Lung (tissue), 12 donors: ENCODE data around the gene RASAL1. TPM values are rescaled to one million over a fixed set of nuclear protein-coding genes. Genes with fewer than 3 reads are reported as not detected.

Experiments
- ATAC-seq: fragments of 200-7000 bp; cut with Tn5 transposase; one replicate; pipeline ENCODE4 v1.9.1; 2020; ENCODE audit warnings: moderate number of reproducible peaks; ENCODE audit not compliant: insufficient read depth, low FRiP score
- DNase-seq, 3 donors: peaks; one replicate each; pipeline ENCODE4 v3.0.0-alpha.2; 2013 to 2017
- H3K27ac ChIP-seq, 2 donors: one replicate each; pipeline ENCODE4 v1.5.1; 2013; ENCODE audit warnings: mild to moderate bottlenecking in 2 of 2, moderate library complexity in 2 of 2, control low read depth in 1 of 2, inconsistent platforms in 1 of 2, low read depth in 1 of 2, low read length in 1 of 2
- H3K27me3 ChIP-seq, 3 donors: one replicate each; pipeline ENCODE4 v1.5.1; 2013; ENCODE audit warnings: low read length in 2 of 3; ENCODE audit not compliant: control insufficient read depth in 3 of 3, insufficient read depth in 3 of 3
- H3K36me3 ChIP-seq, 4 donors: one replicate each; pipeline ENCODE4 v1.5.1; 2013; ENCODE audit warnings: low read length in 4 of 4, mild to moderate bottlenecking in 1 of 4, moderate library complexity in 1 of 4; ENCODE audit not compliant: control insufficient read depth in 4 of 4, insufficient read depth in 4 of 4
- H3K4me1 ChIP-seq, 5 donors: one replicate each; pipeline ENCODE4 v1.5.1; 2013; ENCODE audit warnings: low read length in 5 of 5, mild to moderate bottlenecking in 2 of 5, moderate library complexity in 1 of 5; ENCODE audit not compliant: control insufficient read depth in 5 of 5, insufficient read depth in 5 of 5
- H3K4me3 ChIP-seq: one replicate; pipeline ENCODE4 v1.5.1; 2013; ENCODE audit warnings: mild to moderate bottlenecking, control low read depth, moderate library complexity
- H3K9ac ChIP-seq, 2 donors: one replicate each; pipeline ENCODE4 v1.5.1; 2013; ENCODE audit warnings: low read length in 2 of 2, control low read depth in 1 of 2; ENCODE audit not compliant: insufficient read depth in 1 of 2
- H3K9me3 ChIP-seq, 4 donors: one replicate each; pipeline ENCODE4 v1.5.1; 2013; ENCODE audit warnings: low read length in 3 of 4, mild to moderate bottlenecking in 1 of 4, moderate library complexity in 1 of 4; ENCODE audit not compliant: control insufficient read depth in 4 of 4, insufficient read depth in 3 of 4
- WGBS, 2 donors: extraction: QIAGEN DNeasy Blood & Tissue Kit; methylation state at CpG; one replicate each; pipeline ENCODE4 v1.1.7; 2013; 5-methylcytosine and 5-hydroxymethylcytosine counted together
- polyA plus RNA-seq, 2 donors: library from polyadenylated mRNA; stranded (reverse); fragments of 200-250 nt; gene quantifications; one replicate each; pipeline ENCODE4 v1.2.1, GENCODE V29; 2013
- total RNA-seq, 2 donors: library from RNA; depleted of rRNA in 1 of 2; stranded (reverse); fragments of >200 nt in 1 of 2; gene quantifications; one replicate each; pipeline ENCODE4 v1.2.1, GENCODE V29; 2014 to 2021
- TF ChIP-seq, protein P1 (sequence below): IDR thresholded peaks from 2 replicates; pipeline ENCODE4 v1.5.1; 2012; ENCODE audit warnings: mild to moderate bottlenecking; ENCODE audit errors: control extremely low read depth, extremely low read depth
- donor health status: control.
- donor health status: control.
- donor health status: Bipolar disorder and iron deficiency.
- donor health status: healthy.
- donor health status: DM: yes; HTN: yes; CAD: no.

Gene RASAL1
- total and polyA plus RNA-seq, 4 donors: 0.09 to 1.8 (median 0.62) TPM

DNA sequence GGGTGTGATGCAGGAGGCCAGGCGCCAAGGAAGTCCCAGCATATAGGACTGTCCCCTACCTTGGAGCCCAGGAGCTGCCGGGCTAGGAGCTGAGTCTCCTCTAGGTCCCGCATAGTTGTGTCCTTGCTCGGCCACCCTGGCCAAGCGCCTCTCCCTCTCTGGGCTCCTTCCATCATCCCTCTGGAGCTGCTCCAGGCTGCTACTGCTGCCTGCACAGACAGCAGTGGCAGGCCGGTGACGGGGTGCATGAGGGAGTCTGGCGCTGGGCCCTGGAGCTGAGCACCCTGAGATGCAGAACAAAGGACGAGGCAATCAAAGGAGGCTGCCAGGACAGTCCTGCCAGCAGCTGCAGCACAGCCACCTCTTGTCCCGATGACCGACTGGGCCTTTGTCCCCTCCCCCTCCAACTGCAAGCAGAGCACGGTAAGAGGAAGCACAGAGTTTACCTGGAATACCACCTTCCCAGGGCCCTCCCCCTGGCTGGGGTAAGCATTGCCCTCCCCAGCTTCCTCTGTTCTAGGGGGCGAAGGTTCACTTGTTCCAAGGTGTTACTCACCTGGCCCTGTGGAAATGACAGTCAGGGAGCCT is 68.7 kb downstream of the RASAL1 start:
- H3K27me3 ChIP-seq: peaks cover 0 to 6% (median 5%) of the 10 kb centered on the region in 3 donors
- 63 to 74% methylated on average over 12 to 13 of the region's 13 CpGs for WGBS, 2 donors
- TF ChIP-seq, protein P1, sequence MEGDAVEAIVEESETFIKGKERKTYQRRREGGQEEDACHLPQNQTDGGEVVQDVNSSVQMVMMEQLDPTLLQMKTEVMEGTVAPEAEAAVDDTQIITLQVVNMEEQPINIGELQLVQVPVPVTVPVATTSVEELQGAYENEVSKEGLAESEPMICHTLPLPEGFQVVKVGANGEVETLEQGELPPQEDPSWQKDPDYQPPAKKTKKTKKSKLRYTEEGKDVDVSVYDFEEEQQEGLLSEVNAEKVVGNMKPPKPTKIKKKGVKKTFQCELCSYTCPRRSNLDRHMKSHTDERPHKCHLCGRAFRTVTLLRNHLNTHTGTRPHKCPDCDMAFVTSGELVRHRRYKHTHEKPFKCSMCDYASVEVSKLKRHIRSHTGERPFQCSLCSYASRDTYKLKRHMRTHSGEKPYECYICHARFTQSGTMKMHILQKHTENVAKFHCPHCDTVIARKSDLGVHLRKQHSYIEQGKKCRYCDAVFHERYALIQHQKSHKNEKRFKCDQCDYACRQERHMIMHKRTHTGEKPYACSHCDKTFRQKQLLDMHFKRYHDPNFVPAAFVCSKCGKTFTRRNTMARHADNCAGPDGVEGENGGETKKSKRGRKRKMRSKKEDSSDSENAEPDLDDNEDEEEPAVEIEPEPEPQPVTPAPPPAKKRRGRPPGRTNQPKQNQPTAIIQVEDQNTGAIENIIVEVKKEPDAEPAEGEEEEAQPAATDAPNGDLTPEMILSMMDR: no peak
- DNase-seq (no peak), ATAC-seq (no peak)
- peaks cover 0 to 2% (median 0%) of the 10 kb centered on the region in 4 donors for H3K9me3 ChIP-seq
- no peaks in the 10 kb centered on the region for H3K36me3 ChIP-seq
- H3K9ac ChIP-seq: no peak overlapping the region
- peaks cover 0 to 7% (median 0%) of the 10 kb centered on the region in 5 donors for H3K4me1 ChIP-seq
- no peak overlapping the region for H3K4me3 ChIP-seq
- no peak overlapping the region for H3K27ac ChIP-seq

DNA sequence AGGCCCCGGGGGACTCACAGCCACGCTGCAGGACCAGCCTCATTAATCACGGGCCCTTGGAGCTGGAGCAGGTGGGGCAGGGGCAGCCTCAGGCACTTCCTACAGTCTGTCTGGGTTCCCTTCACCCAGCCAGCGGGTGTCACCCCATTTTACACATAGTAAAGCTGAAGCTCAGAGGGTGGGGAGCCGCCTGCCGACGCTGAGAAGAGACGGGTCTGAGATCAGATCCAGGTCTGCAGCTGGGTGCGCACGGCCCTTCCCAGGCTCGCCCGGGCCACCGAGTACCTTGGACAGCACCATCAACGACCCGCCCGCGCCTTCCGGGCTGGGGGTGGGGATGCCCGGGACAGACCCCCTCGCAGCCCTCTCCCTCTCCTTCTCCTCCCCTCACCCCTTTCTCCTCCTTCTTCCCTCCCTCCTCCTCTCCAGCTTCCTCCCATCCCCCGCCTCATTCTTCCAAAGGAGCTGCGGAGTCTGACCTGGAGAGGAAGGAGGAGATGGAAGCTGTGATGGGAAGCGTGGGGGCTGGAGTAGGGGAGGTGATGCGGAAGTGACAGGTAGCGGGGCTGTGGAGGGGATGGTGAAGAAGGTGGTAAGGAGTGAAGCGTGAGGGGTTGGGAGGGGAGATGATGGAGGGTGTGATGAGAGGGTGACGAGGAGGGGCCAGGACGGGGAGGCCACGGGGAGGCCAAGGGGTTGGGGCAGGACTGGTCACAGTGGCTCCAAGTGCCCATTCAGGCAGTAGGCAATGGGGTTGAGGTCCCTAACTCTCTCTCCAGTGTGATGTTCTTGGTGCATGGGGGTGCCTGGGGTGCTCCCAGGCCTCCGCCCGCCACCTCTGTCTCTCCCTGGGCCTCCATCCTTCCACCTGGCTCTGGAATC is 70.2 kb downstream of the RASAL1 start:
- no peak overlapping the region for H3K4me3 ChIP-seq
- 27 to 28% methylated on average over 30 to 31 of the region's 31 CpGs for WGBS, 2 donors
- DNase-seq: peak in 2 of 3 donors; percentile 37 to 38
- H3K27ac ChIP-seq: no peak overlapping the region
- ATAC-seq: no peak
- H3K36me3 ChIP-seq: no peaks in the 10 kb centered on the region
- TF ChIP-seq, protein P1: no peak
- peaks cover 0 to 3% (median 0%) of the 10 kb centered on the region in 4 donors for H3K9me3 ChIP-seq
- H3K4me1 ChIP-seq: no peaks in the 10 kb centered on the region
- peaks cover 0 to 8% (median 5%) of the 10 kb centered on the region in 3 donors for H3K27me3 ChIP-seq
- H3K9ac ChIP-seq: no peak overlapping the region

DNA sequence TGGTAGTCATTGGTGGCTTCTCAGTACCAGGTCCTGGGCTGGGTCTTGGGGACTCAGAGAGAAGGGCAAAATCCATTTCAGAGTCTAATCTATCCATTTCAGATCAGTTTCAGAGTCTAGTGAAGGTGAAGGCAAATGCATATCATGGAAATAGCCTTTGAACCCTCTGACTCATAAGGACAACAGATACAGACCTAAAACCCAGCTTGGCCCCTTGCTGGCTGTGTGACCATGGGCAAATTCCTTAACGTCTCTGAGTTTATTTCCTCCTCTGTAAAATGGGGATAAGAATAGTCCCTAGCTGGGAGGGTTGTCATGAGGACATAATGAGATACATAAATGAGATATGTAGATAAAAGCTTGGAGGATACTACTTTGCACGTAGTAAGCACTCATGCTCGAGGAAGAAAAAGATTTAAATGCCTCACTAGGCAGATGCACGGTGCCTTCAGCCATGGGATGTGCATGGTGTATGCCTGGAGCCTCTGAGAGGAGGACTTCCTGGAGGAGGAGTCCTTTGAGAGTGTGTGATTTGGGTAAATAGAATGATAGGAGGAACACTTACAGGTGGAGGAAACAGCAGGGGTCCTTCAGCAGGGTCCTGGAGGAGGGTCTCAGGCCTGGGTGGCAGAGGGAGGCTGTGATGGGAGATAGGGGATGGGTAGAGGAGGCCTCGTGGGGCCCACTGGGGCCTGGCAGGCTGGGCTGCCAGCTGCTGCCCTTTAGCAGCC is 71.0 kb downstream of the RASAL1 start:
- H3K4me1 ChIP-seq: no peaks in the 10 kb centered on the region
- H3K4me3 ChIP-seq: no peak overlapping the region
- ATAC-seq (no peak), DNase-seq (no peak)
- no peaks in the 10 kb centered on the region for H3K36me3 ChIP-seq
- WGBS, 2 donors: 57 to 79% methylated on average over 4 to 5 of the region's 5 CpGs
- H3K9ac ChIP-seq: no peak overlapping the region
- peaks cover 0 to 6% (median 0%) of the 10 kb centered on the region in 4 donors for H3K9me3 ChIP-seq
- no peak overlapping the region for H3K27ac ChIP-seq
- TF ChIP-seq, protein P1: no peak
- H3K27me3 ChIP-seq: peaks cover 0 to 9% (median 5%) of the 10 kb centered on the region in 3 donors
